Chondrocyte (in vitro differentiated cells): Measurements from ENCODE around the gene TEDC2. TPM values are rescaled to one million over a fixed set of nuclear protein-coding genes. Genes with fewer than 3 reads are reported as not detected.

ENCODE experiments used
- DNase-seq: peaks from one replicate; pipeline ENCODE4 v3.0.0; 2021; ENCODE audit warnings: mixed read lengths, low spot score
- H3K27ac Mint-ChIP-seq: one replicate; pipeline ENCODE4 v1.8.0; 2021; ENCODE audit warnings: mild to moderate bottlenecking, moderate library complexity, mixed read lengths; ENCODE audit not compliant: unreplicated experiment
- H3K27me3 Mint-ChIP-seq: 2 replicates; pipeline ENCODE4 v1.8.0; 2021; ENCODE audit warnings: low read depth, mixed read lengths
- H3K36me3 Mint-ChIP-seq: 2 replicates; pipeline ENCODE4 v1.8.0; 2021; ENCODE audit warnings: low read depth, mixed read lengths
- H3K4me1 Mint-ChIP-seq: 2 replicates; pipeline ENCODE4 v1.8.0; 2021; ENCODE audit warnings: low read depth, mild to moderate bottlenecking, mixed read lengths
- H3K4me3 Mint-ChIP-seq: one replicate; pipeline ENCODE4 v1.8.0; 2021; ENCODE audit warnings: mild to moderate bottlenecking, moderate library complexity, mixed read lengths; ENCODE audit not compliant: unreplicated experiment
- H3K9me3 Mint-ChIP-seq: 2 replicates; pipeline ENCODE4 v1.8.0; 2021; ENCODE audit warnings: low read depth, mixed read lengths
- CTCF ChIP-seq: fragments of 200-600 bp; sonication (generic); IDR thresholded peaks from 2 replicates; pipeline ENCODE4 v1.5.0; 2021; ENCODE audit warnings: antibody characterized with exemption, mild to moderate bottlenecking, moderate library complexity
- total RNA-seq: library from RNA; stranded (reverse); gene quantifications from 3 replicates; pipeline ENCODE4 v1.2.1, GENCODE V29; 2021

Gene TEDC2
- total RNA-seq, 1 donor from 2014 or later = 3.9 TPM

- H3K27me3 Mint-ChIP-seq = no peaks in the 10 kb centered on the region
- no peaks in the 10 kb centered on the region for H3K9me3 Mint-ChIP-seq
- H3K4me1 Mint-ChIP-seq = peaks cover 14% of the 10 kb centered on the region
- no peaks in the 10 kb centered on the region for H3K36me3 Mint-ChIP-seq
- DNase-seq = peak; percentile 89
- no peak overlapping the region for H3K4me3 Mint-ChIP-seq
- TF ChIP-seq CTCF = no peak
- no peak overlapping the region for H3K27ac Mint-ChIP-seq
These were observed 2.3 kb downstream of the TEDC2 start for GRCh38 chr16:2462031-2462866.

- Mint-ChIP-seq H3K9me3 (no peaks in the 10 kb centered on the region), H3K4me1 (peaks cover 23% of the 10 kb centered on the region), H3K4me3 (no peak overlapping the region), H3K27ac (no peak overlapping the region), H3K27me3 (no peaks in the 10 kb centered on the region), H3K36me3 (no peaks in the 10 kb centered on the region)
- no peak for DNase-seq
- TF ChIP-seq CTCF = no peak
These were observed 4.4 kb downstream of the TEDC2 start for GRCh38 chr16:2464333-2464732.

GRCh38 chr16:2465653-2466415, 5.9 kb downstream of the TEDC2 start:
- Mint-ChIP-seq H3K27ac (no peak overlapping the region), H3K4me3 (no peak overlapping the region), H3K9me3 (no peaks in the 10 kb centered on the region), H3K4me1 (peaks cover 22% of the 10 kb centered on the region), H3K27me3 (no peaks in the 10 kb centered on the region), H3K36me3 (no peaks in the 10 kb centered on the region)
- no peak for DNase-seq
- peak; percentile 60 for TF ChIP-seq CTCF

- H3K4me3 Mint-ChIP-seq = no peak overlapping the region
- no peak for DNase-seq
- no peaks in the 10 kb centered on the region for H3K27me3 Mint-ChIP-seq
- H3K27ac Mint-ChIP-seq = no peak overlapping the region
- no peaks in the 10 kb centered on the region for H3K36me3 Mint-ChIP-seq
- peaks cover 22% of the 10 kb centered on the region for H3K4me1 Mint-ChIP-seq
- H3K9me3 Mint-ChIP-seq = no peaks in the 10 kb centered on the region
- TF ChIP-seq CTCF = no peak
These were observed 7.0 kb downstream of the TEDC2 start for GRCh38 chr16:2466667-2467527.
